Hematopoietic multipotent progenitor cell treated with erythropoietin and hydrocortisone succinate and interleukin-3 and kit ligand, for 4 days (in vitro differentiated cells): ENCODE results near the gene NEFH.
"Not testable (repeated sequence)": the region's sequence is repeated elsewhere in the genome, so short reads cannot be mapped to it uniquely, and the experiment has no call there.

ENCODE experiments used
- DNase-seq: peaks from one replicate; pipeline ENCODE4 v3.0.0-alpha.2; 2015

NEFH gene

DNA sequence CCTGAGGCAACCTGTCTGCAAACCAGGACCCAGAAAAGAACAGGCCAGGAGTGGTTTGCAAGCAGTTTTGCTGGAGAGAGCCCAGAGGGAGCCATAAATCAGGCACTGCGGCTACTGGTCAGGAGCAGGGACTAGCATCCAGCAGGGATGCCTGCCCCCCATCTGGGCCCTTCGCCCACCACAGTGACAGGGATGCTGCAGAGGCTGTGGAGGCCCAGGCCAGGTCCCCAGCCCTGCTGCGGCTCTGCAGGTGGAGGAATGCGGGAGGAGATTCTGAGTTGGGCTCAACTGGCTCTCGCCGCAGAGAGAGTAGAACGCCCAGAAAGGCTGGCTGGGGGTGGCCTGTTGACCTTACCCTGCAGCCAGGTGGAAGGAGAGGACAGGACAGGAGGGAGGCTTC is 16.4 kb upstream of the NEFH start:
- DNase-seq, result no peak

DNA sequence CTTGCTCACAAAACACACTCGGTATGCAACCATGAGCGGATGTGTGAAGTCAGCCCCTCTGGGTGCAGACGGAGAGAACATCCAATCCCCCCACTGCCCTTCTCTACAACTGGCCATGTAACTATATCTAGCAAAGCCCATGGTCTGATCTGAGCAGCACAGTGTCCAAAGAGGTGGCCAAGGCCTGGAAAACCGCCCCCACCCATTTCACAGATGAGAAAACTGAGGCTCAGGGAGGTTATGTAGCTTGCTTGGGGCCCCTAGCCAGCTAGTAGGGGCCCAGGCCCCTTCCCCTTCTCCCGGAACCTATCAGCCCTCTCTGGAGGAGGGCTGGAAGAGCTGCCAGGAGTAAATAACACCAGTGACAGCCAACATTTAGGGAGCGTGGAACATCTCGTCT is 15.4 kb upstream of the NEFH start:
- no peak for DNase-seq

DNA sequence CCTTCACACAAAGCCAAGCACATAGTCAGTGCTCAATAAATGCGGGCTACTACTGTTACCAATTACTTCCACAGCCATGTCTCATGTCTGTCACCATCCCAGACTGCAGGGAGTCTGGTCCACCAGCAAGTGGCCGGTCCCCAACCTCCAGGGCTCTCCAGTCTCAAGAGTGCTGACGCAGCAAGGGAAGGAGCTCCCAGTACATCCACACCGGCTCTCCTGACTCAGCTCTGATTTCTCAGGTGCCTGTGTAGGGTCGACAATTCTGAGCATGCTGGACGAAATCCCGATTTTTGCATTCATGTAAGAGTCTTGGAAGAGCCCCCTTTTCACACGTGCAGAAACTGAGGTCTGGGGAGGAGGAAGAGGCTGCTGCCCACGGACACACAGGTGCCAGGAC is 10.3 kb upstream of the NEFH start:
- no peak for DNase-seq

DNA sequence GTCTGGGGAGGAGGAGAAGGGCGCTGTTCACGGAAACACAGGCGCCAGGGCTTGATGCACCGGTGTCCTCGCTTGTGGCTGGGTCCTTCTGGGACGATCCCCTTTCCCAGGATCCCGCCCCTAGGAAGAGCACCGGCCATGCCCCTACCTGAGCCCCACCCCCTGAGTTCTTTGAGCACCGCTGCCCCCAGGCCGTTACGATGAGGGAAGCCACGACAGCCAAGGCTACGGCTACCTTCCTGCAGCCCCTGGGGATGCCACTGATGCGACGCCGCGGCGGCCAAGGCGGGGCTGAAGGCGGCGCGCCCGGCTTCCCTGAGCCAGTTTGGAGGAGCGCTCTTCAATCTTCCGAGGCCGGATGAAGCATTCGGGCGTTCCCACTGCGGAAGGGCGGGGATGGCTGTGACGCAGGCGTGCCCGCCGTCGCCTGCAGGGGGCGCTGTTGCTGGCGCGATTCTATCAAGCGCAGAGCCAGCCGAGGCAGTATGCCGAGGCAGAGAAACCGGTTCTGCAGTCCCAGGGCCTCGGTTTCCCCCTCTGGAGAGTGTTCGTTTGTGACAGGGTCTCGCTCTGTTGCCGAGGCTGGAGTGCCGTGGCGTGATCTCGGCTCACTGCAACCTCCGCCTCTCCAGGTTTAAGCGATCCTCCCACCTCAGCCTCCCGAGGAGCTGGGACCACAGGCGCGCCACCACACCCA is 9.7 kb upstream of the NEFH start:
- peak; percentile 83 for DNase-seq

DNA sequence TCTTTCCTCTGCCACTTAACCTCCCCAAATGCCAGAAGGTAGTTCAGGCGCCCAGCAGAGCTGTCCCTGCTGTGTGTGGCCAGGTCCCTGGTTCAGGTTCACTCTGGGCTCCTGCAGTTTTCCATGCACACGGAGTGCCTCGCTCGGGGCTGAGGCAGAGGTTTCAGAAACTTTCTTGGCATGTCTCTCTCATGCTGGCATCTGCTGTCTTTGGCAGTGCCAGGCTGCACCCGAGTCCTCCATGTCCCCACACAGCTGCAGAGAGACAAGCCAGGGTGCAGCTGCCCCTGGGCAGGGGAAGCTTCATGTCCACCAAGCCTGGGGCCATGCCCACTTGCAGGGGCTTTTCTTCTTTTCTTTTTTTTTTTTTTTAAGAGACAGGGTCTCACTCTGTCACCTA is 7.0 kb upstream of the NEFH start:
- peak; percentile 38 for DNase-seq

DNA sequence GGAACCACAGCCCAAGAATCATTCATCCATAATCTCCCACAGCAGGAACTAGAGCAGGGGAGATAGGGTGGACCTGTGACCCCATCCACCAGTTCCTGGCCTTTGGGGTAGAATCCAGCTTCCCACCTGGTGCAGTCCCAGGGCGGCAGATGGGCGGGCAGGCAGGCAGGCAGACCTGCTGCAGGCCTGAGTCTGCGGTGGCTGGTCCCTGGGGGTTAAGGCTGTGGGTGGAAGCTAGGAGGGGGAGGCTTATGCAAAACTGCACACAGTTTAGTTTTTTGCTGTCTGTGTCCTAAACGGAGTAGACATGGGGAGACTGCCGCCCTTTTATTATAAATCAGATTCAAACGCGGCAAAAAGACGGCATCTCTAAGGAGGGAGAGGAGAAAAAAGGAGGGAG is 4.5 kb upstream of the NEFH start:
- no peak for DNase-seq

DNA sequence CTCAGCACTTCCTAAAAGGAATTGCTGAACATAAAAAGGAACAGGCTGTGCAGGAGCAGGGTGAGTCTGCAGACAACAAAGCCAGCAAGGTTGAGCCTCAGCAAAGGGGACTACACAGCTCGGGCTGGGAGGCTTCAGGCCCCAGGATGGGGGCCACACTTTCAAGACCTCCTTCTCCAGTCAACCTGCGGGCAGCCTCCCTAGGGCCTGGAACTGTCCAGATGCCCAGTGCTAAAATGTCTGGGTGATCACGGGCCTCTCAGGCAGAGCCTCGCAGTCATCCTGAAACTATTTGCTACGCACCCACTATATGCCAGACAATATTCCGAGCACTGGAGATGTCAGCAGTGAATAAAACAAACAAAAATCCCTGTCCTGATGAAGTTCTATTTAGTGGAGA is 3.9 kb upstream of the NEFH start:
- no peak for DNase-seq

DNA sequence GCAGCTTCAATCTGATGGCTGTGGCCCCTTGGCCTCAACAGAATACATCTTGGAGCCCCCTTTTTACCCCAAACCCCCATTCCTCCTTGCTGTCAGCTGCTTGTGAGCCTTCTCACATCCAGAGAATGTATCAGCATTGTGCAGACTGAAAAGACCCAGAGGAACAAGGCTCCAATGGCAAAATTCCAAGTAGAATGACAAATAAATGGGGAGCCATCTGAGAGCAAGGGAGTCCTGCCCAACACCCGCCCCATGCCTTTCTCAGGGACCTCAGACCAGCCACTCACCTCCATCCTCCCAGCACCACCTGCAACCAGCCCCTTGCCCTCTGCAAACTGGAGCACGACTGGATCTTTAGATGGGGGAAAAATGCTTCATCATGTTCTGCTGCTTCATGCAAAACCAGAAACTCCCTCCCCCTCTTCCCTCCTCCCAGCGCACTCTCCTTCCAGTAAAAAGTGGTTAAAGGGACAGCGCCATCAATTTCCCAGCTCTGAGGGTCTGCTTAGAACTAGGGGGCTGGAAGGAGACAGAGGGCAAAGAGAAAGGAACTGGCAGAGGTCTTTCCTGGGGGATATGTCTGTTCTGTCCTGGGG is 2.2 kb upstream of the NEFH start:
- peak; percentile 37 for DNase-seq

DNA sequence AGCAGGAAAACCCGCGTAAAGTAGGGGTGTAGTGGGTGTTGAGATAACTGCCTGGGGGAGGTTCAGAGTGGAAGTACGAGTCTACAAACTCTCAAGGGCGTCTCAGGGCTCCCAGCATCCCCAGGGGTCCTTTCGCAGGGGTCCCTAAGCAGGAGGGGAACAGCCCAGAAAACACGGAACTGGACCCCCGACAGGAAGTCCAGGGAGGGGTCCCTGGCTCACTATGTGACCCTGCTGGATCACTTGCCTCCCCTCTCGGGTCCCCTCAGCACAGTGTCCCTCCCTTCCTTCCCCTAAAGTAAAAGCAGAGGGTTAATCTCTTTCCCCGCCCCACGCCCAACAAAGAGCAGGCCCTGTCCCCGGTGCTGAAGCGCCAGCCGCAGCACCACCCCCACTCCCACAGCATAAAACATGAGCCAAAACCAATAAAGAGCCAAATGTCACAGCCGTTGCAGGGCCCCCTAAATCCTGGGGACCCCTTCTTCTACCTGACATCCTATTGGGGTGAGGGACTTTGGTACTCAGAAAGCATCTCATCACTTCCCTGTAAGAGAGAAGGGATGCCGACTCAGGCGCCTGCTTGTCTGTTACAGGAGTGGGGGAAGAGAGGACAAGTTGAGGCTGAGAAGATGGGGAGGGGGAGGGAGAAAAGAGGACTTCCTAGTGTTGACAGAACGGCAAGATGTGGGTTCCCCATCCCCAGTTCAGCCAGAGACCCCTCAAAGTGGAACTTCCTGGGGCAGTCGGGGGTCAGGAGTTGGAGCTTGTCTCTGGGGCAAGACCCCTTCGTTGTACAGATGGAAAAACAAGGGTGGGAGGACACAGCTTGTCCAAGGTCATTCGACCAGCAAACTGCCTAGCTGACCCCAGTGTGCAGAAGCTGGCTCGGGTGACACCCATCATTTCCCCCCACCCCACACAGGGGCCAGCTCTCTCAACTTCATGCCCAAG is 1.4 kb upstream of the NEFH start:
- peak; percentile 81 for DNase-seq

DNA sequence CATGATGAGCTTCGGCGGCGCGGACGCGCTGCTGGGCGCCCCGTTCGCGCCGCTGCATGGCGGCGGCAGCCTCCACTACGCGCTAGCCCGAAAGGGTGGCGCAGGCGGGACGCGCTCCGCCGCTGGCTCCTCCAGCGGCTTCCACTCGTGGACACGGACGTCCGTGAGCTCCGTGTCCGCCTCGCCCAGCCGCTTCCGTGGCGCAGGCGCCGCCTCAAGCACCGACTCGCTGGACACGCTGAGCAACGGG is 169 bp downstream of the NEFH start:
- no peak for DNase-seq

DNA sequence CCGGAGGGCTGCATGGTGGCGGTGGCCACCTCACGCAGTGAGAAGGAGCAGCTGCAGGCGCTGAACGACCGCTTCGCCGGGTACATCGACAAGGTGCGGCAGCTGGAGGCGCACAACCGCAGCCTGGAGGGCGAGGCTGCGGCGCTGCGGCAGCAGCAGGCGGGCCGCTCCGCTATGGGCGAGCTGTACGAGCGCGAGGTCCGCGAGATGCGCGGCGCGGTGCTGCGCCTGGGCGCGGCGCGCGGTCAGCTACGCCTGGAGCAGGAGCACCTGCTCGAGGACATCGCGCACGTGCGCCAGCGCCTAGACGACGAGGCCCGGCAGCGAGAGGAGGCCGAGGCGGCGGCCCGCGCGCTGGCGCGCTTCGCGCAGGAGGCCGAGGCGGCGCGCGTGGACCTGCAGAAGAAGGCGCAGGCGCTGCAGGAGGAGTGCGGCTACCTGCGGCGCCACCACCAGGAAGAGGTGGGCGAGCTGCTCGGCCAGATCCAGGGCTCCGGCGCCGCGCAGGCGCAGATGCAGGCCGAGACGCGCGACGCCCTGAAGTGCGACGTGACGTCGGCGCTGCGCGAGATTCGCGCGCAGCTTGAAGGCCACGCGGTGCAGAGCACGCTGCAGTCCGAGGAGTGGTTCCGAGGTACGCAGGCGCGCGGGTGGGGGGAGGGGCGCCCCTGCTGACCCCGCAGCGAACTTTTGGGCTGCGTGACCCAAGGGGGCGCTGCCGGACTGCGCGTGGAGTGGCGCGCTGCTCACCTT is 670 bp downstream of the NEFH start:
- peak; percentile 86 for DNase-seq

DNA sequence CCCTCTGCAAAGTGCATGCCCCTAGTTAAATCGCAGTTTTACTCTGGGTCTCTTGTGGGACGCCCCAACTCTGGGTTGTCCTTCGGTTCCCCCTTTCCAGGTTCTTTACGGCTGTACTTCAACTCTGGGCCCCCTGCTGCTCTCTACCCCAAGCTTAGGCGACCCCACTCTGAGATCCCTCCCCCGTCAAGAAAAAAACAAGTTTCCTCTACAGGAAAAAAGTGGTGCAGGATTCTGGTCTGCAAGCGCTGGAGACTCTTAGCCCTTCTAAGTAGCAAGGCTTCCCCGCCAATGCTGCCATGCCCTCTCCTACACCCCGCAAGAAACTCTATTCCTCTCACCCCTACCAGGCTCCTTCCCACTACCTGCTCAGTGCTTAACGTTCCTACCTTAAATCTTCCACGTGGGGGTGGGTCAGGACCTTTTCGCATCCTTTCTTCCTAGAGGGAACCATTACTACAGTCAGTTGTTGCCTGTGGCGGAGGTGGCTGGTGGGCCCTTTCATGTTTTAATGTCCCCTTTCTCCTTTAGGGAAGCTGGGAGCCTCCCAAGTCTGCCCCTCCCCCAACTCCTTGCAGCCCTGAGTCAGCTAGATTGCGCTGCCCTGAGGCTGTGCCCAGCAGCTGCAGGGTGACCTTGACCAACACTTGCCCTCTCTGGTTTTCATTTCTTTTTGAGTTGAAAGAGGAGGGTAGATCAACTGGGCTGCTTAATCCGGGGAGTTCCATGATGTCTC is 1.4 kb downstream of the NEFH start:
- peak; percentile 24 for DNase-seq

DNA sequence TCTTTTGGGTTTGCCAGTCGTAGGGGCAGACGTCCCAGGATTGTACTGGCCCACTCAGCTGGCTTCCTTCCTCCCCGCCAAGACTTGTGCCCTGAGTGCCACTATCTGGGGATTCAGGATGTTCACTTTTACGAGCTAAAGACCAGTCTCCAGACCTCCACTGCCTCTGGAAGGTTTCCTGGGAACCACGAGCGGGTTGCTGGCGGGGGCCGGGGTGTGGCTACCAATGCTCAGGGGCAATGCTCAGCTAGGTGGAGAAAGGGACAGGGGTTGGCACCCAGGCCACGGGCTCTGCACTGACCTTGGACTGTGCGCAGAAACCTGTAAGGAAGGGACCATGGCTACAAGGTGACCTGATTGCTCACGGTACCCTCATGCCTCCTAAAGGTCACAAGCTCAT is 2.2 kb downstream of the NEFH start:
- no peak for DNase-seq

DNA sequence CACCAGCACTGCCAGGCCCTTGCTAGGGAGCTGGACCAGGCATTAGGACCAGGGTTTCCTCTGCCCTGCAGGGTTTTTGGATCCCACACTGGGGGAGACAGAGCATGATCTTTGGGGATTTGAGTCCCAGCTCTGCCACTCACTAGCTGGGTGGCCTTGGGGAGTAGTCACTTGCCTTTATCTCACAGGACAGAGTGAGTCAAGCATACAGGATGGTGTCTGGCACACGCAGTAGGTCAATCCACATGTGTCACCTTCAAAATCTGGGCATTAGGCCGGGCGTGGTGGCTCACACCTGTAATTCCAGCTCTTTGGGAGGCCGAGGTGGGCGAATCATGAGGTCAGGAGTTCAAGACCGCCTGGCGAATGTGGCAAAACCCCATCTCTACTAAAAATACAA is 2.7 kb downstream of the NEFH start:
- no peak for DNase-seq

DNA sequence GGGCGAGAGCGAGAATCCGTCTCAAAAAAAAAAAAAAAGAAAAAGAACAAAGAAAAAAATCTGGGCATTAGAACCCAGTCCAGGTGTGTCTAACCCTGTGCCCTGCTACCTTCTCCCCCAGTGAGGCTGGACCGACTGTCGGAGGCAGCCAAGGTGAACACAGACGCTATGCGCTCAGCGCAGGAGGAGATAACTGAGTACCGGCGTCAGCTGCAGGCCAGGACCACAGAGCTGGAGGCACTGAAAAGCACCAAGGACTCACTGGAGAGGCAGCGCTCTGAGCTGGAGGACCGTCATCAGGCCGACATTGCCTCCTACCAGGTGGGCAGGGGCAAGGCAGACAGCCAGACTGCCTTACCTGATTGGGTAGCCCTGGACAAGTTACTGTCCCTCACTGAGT is 3.2 kb downstream of the NEFH start:
- DNase-seq, result no peak

DNA sequence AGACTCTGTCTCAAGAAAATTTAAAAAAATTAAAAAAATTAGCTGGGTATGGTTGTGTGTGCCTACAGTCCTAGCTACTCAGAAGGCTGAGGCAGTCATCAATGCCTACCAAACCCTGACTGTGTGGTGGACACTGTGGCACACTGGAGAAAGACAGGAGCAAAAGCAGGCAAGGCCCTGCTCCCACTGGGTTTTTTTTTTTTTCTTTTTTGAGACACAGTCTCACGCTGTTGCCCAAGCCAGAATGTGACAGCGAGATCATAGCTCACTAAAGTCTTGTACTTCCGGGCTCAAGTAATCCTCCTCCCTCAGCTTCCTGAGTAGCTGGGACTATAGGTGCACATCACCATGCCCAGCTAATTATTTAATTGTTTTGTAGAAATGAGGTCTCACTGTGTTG is 4.6 kb downstream of the NEFH start:
- no peak for DNase-seq

DNA sequence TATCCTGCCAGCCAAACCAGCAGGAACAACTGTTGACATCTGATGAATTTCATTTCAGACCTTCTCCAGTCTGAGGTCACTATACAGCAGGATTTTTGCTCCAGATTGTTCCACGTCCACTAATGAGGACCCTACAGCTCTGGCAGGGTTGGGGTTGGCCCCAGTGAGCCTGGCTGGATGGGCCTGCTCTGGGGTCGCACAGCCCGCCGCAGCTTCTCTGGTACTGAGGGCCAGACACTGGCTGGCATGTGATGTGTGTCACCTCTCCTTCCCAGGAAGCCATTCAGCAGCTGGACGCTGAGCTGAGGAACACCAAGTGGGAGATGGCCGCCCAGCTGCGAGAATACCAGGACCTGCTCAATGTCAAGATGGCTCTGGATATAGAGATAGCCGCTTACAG is 5.4 kb downstream of the NEFH start:
- no peak for DNase-seq

DNA sequence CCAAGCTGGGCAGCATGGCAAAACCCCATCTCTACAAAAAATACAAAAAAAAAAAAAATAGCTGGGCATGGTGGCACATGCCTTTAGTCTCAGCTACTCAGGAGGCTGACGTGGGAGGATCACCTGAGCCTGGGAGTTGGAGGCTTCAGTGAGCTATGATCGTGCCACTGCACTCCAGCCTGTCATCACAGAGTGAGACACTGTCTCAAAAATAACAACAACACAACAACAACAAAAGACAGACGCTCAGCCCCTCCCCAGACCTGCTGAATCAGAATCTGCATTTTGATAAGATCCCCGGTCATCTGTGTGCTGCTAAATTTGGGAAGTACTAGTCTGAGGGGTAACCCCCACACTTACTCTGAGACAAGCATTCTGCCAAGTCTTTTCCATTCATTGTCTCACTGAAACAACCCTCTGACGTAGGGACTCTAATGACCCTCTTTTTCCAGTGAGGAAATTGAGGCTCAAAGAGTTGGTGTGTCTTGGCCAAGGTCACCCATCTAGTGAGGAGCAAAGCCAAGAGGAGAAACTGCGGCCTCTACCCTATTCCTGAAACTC is 7.5 kb downstream of the NEFH start:
- no peak for DNase-seq

DNA sequence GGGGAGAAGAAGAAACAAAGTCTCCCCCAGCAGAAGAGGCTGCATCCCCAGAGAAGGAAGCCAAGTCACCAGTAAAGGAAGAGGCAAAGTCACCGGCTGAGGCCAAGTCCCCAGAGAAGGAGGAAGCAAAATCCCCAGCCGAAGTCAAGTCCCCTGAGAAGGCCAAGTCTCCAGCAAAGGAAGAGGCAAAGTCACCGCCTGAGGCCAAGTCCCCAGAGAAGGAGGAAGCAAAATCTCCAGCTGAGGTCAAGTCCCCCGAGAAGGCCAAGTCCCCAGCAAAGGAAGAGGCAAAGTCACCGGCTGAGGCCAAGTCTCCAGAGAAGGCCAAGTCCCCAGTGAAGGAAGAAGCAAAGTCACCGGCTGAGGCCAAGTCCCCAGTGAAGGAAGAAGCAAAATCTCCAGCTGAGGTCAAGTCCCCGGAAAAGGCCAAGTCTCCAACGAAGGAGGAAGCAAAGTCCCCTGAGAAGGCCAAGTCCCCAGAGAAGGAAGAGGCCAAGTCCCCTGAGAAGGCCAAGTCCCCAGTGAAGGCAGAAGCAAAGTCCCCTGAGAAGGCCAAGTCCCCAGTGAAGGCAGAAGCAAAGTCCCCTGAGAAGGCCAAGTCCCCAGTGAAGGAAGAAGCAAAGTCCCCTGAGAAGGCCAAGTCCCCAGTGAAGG is 9.2 kb downstream of the NEFH start:
- not testable (repeated sequence) for DNase-seq

DNA sequence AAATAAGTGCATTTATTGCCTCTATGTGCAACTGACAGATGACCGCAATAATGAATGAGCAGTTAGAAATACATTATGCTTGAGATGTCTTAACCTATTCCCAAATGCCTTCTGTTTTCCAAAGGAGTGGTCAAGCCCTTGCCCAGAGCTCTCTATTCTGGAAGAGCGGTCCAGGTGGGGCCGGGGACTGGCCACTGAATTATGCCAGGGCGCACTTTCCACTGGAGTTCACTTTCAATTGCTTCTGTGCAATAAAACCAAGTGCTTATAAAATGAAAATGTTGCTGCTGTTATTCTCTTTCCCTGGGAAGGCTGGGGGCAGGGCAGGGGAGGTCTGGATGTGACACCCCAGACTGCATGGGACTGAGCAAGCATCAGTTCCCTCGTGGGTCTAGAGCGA is 11.0 kb downstream of the NEFH start:
- DNase-seq, result no peak

DNA sequence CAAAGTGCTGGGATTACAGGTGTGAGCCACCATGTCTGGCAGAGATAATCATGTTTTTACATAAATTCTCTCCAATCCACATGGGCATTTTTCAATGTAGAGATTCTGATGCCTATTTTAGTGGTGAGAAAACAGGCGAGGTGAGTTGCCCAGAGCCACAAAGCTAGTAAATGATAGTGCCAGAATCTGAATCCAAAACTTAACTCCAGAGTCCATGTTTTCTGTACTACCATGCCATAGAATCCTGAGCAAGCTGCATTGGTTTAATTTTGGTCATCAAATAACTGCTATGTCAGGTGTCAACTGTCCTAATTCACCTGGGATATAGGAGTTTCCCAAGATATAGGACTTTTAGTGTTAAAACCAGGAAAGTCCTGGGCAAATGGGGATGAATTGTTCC is 13.6 kb downstream of the NEFH start:
- no peak for DNase-seq

DNA sequence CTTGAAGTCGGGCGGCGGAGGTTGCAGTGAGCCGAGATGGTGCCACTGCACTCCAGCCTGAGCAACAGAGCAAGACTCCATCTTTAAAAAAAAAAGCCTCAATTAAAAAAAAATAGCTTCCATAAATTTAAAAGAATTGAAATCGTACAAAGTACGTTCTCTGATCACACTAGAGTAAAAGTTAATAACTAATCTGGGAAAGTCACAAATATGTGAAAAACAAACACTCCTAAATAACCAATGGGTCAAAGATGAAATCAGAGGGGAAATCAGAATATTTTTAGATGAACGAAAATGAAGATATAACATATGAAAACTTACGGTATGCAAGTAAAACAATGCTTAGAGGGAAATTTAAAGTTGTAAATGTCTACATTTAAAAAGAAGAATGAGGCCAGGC is 19.8 kb downstream of the NEFH start:
- no peak for DNase-seq
